Cerebellar cortex (tissue), 1 donor: Measurements from ENCODE around the gene LGR6.
"Not testable (repeated sequence)": the region's sequence is repeated elsewhere in the genome, so short reads cannot be mapped to it uniquely, and the experiment has no call there.

Experiments
- DNase-seq: peaks from one replicate; pipeline ENCODE4 v3.0.0-alpha.2; 2015; ENCODE audit warnings: low spot score

Gene LGR6

GRCh38 chr1:202179828-202180750 is 13.5 kb upstream of the LGR6 start:
- DNase-seq: no peak

- DNase-seq: not testable (repeated sequence)
These were observed 12.9 kb upstream of the LGR6 start for GRCh38 chr1:202180751-202181139.

DNA sequence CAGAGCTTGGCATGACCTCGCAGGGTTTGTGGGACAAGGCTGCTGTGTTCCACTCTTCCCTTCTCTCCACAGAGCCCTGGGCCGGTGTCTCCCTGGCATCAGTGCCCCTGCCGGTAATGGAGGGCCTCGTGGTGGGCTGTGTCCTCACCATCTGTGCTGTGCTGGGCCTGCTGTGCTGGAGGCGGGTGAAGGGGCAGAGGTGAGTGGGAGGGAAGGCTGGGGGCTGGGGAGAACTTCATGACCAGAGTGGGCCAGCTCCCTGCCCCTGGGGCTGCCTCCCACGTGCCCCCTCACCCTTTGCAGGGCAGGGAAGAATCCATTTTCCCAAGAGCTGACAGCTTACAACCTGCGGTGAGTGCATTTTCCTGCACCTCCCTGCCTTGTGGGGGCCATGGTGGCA is 12.0 kb upstream of the LGR6 start:
- no peak for DNase-seq

GRCh38 chr1:202182040-202182877 is 11.3 kb upstream of the LGR6 start:
- DNase-seq: no peak

GRCh38 chr1:202184750-202185460 is 8.7 kb upstream of the LGR6 start:
- peak; percentile 87 for DNase-seq

- no peak for DNase-seq
These were observed 7.3 kb upstream of the LGR6 start for GRCh38 chr1:202186327-202186726.

DNA sequence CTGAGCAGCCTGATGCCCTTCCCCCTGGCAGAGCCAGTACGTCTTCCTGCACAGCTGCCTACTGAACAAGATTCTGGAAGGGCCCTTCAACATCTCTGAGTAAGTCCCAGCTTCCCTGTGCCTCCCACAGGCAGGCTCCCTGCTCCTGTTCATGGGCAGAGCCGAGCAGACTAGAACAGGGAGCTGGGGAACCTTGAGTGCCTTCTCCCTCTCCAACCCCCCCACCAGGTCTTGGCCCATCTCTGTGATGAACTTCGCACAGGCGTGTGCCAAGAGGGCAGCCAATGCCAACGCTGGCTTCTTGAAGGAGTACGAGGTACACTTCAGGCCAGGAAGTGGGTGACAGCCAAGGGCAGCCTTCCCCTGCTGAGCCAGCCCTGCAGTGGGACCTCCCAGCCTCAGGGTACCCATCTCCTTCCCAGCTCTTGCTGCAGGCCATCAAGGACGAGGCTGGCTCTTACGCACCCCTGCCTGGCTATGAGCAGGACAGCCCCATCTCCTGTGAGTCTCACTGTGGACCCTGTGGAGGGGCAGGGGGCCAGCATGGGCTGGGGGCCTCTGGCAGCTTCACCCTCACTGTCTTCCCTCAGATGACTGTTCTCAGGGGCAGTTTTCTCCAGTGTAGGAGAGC is 6.4 kb upstream of the LGR6 start:
- no peak for DNase-seq

GRCh38 chr1:202187697-202188407 is 5.7 kb upstream of the LGR6 start:
- no peak for DNase-seq

GRCh38 chr1:202189001-202189790 is 4.4 kb upstream of the LGR6 start:
- peak; percentile 57 for DNase-seq

- DNase-seq: no peak
These were observed 3.5 kb upstream of the LGR6 start for GRCh38 chr1:202189918-202190715.

- DNase-seq: not testable (repeated sequence)
These were observed 2.2 kb upstream of the LGR6 start for GRCh38 chr1:202191391-202191790.

DNA sequence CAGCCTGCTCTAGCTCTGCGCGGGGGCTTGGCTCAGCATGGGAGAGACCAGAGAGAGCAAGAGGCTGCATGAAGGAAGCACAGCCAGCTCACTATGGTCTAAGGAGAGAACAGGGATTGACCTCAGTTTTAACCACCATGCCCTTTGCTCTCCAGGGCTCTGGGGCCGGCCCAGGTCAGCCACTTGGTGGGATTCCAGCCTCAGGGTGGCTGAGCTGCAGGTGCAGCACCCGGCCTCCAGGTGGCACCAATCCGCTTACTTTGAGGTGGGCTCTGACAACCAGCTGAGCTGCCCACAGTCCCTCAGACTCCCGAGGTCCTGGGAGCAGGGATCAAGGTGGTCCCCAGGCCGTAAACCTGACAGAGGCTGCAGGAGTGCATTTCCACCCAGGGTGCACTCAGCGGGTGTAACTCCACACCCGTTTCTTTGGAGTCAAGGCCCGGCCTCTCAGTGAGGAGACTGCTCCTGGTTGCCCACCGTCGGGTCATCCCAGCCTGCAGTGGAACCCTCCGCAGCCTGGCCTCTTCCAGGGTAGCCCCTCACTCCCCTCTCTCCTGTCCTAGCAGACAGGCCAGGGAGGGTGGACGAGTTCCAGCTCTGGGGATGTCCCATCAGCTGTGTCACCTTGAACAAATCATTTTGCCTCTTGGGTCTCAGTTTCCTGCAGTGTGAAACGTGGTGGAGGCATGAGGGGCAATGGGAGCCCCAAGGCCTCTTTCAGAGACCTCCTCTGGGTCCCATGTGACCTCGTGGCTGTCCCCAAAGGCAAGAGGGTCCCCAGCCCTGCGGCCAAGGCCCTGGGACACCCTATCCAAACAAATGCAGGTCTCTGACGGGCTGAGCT is 607 bp upstream of the LGR6 start:
- peak; percentile 48 for DNase-seq

DNA sequence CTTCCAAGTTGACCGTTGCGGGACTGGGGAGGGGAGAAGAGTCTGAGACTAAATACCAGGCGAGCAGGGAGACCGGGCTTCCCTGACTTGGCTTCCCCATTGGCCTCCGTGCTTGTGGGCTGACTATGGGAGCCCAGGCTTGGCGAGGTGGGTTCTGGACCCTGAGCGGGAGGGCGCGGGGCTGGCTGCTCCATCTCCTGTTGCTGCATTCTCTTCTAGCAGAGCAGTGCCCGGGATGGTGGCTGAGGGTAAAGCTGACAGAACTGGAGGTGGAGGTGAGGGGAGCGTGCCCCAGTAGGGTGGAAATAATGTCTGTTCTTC is 689 bp downstream of the LGR6 start:
- DNase-seq: no peak

DNA sequence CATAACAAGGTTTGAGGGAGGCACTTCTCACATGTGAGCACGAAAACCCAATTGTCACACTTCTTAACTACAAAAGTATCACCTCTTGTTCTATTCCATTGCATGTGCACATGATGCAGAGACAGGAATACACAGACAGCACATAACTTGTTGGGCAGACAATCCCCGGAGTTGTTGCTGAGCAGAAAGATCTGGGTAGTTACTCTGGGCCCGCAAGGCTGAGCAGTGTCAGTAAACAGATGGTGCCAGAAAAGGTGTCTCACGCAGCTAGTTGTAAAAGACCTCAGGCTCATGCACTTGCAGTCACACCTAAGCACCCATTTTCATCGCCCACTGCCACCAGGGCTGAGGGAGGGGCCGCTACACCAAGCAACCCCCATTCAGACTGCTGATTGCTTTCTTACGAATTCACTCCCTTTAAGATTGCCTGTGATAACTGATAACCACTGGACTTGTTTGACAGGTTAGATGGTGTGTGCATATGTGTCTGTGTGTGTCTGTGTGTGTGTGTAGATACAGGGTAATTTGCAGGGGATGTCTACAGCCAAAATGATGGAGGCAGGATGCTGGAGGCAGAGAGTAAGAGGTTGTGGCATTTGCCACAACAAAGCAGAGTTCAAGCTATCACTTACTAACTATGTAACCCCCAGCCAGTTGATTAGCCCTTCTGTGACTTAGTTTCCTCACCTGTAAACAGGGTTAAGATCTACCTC is 4.2 kb downstream of the LGR6 start:
- no peak for DNase-seq

GRCh38 chr1:202198366-202198724 is 4.7 kb downstream of the LGR6 start:
- DNase-seq: no peak

GRCh38 chr1:202199040-202199889 is 5.7 kb downstream of the LGR6 start:
- DNase-seq: no peak

GRCh38 chr1:202200112-202200548 is 6.5 kb downstream of the LGR6 start:
- no peak for DNase-seq
